H9 (cell line): ENCODE measurements around the gene LRRTM2. TPM values are rescaled to one million over a fixed set of nuclear protein-coding genes. Genes with fewer than 3 reads are reported as not detected.

Source experiments
- DNase-seq: peaks from one replicate; pipeline ENCODE4 v3.0.0-alpha.2; 2017
- H2AFZ ChIP-seq: one replicate; pipeline ENCODE4 v1.6.1; 2013; ENCODE audit warnings: mild to moderate bottlenecking, low read length, control low read depth, moderate library complexity
- H2AK5ac ChIP-seq: 2 replicates; pipeline ENCODE4 v1.6.1; 2013; ENCODE audit warnings: low read length, control low read depth, mixed read lengths; ENCODE audit not compliant: insufficient read length
- H2BK120ac ChIP-seq: one replicate; pipeline ENCODE4 v1.6.1; 2013; ENCODE audit warnings: low read depth, mild to moderate bottlenecking, low read length, control low read depth, inconsistent platforms; ENCODE audit not compliant: poor library complexity, severe bottlenecking
- H2BK12ac ChIP-seq: 2 replicates; pipeline ENCODE4 v1.6.1; 2013; ENCODE audit warnings: low read length, control low read depth, mixed read lengths, low read depth; ENCODE audit not compliant: insufficient read length
- H2BK15ac ChIP-seq: 2 replicates; pipeline ENCODE4 v1.6.1; 2013; ENCODE audit warnings: low read depth, low read length, control low read depth
- H2BK20ac ChIP-seq: one replicate; pipeline ENCODE4 v1.6.1; 2013; ENCODE audit warnings: low read depth, mild to moderate bottlenecking, low read length, control low read depth, inconsistent platforms; ENCODE audit not compliant: poor library complexity, severe bottlenecking
- H2BK5ac ChIP-seq: 2 replicates; pipeline ENCODE4 v1.6.1; 2013; ENCODE audit warnings: low read length, control low read depth, mixed read lengths; ENCODE audit not compliant: insufficient read length
- H3K14ac ChIP-seq: 2 replicates; pipeline ENCODE4 v1.6.1; 2013; ENCODE audit warnings: low read length, control low read depth; ENCODE audit not compliant: insufficient read depth
- H3K18ac ChIP-seq: 2 replicates; pipeline ENCODE4 v1.6.1; 2013; ENCODE audit warnings: low read depth, mild to moderate bottlenecking, mixed read lengths, low read length, control low read depth; ENCODE audit not compliant: insufficient read length
- H3K23ac ChIP-seq: 2 replicates; pipeline ENCODE4 v1.6.1; 2013; ENCODE audit warnings: low read length, control low read depth, mixed read lengths, low read depth; ENCODE audit not compliant: insufficient read length
- H3K23me2 ChIP-seq: 2 replicates; pipeline ENCODE4 v1.6.1; 2013; ENCODE audit warnings: low read depth, mild to moderate bottlenecking, mixed read lengths, low read length, control low read depth; ENCODE audit not compliant: insufficient read length, poor library complexity, severe bottlenecking
- H3K27ac ChIP-seq: 2 replicates; pipeline ENCODE4 v1.5.1; 2013; ENCODE audit warnings: low read length, control low read depth, mixed read lengths, low read depth; ENCODE audit not compliant: insufficient read length
- H3K27me3 ChIP-seq: 2 replicates; pipeline ENCODE4 v1.6.1; 2013; ENCODE audit warnings: low read length, control low read depth, inconsistent platforms; ENCODE audit not compliant: insufficient read depth
- H3K4ac ChIP-seq: 2 replicates; pipeline ENCODE4 v1.6.1; 2013; ENCODE audit warnings: low read depth, mild to moderate bottlenecking, control low read depth, inconsistent platforms, low read length, moderate library complexity
- H3K4me1 ChIP-seq: 2 replicates; pipeline ENCODE4 v1.6.1; 2013; ENCODE audit warnings: low read length, control low read depth, inconsistent platforms; ENCODE audit not compliant: insufficient read depth
- H3K4me2 ChIP-seq: 2 replicates; pipeline ENCODE4 v1.6.1; 2013; ENCODE audit warnings: low read length, control low read depth, mixed read lengths; ENCODE audit not compliant: insufficient read length, insufficient read depth
- H3K56ac ChIP-seq: 2 replicates; pipeline ENCODE4 v1.6.1; 2013; ENCODE audit warnings: low read depth, mild to moderate bottlenecking, mixed read lengths, low read length, control low read depth; ENCODE audit not compliant: insufficient read length
- H3K79me1 ChIP-seq: 2 replicates; pipeline ENCODE4 v1.6.1; 2013; ENCODE audit warnings: low read depth, mild to moderate bottlenecking, moderate library complexity, low read length, control low read depth, inconsistent platforms; ENCODE audit not compliant: insufficient read depth, poor library complexity, severe bottlenecking
- H3K79me2 ChIP-seq: 2 replicates; pipeline ENCODE4 v1.6.1; 2013; ENCODE audit warnings: low read length, control low read depth, inconsistent platforms; ENCODE audit not compliant: insufficient read depth
- H3K9ac ChIP-seq: 2 replicates; pipeline ENCODE4 v1.6.1; 2013; ENCODE audit warnings: low read length, control low read depth, mixed read lengths; ENCODE audit not compliant: insufficient read length; ENCODE audit errors: extremely low read depth
- H3K9me3 ChIP-seq: one replicate; pipeline ENCODE4 v1.6.1; 2013; ENCODE audit warnings: low read depth, low read length, inconsistent platforms; ENCODE audit not compliant: control insufficient read depth
- H3T11ph ChIP-seq: one replicate; pipeline ENCODE4 v1.6.1; 2013; ENCODE audit warnings: mild to moderate bottlenecking, low read length, control low read depth, inconsistent platforms
- H4K20me1 ChIP-seq: one replicate; pipeline ENCODE4 v1.6.1; 2013; ENCODE audit not compliant: control insufficient read depth, insufficient read length, insufficient read depth
- H4K5ac ChIP-seq: 2 replicates; pipeline ENCODE4 v1.6.1; 2013; ENCODE audit warnings: low read depth, mild to moderate bottlenecking, mixed read lengths, low read length, control low read depth; ENCODE audit not compliant: insufficient read length
- H4K8ac ChIP-seq: replicated peaks from 2 replicates; pipeline ENCODE4 v1.6.1; 2013; ENCODE audit warnings: low read length, control low read depth, mixed read lengths, low read depth; ENCODE audit not compliant: insufficient read length
- H4K91ac ChIP-seq: 2 replicates; pipeline ENCODE4 v1.6.1; 2013; ENCODE audit warnings: low read depth, mild to moderate bottlenecking, moderate library complexity, mixed read lengths, low read length, control low read depth; ENCODE audit not compliant: insufficient read length
- H3K27ac Mint-ChIP-seq, 3 experiments: 2 replicates in 2 of 3; 3 replicates in 1 of 3; pipeline ENCODE4 v1.8.0; 2020 to 2021; ENCODE audit warnings: mixed read lengths in 3 of 3, mild to moderate bottlenecking in 1 of 3, moderate library complexity in 1 of 3
- H3K27me3 Mint-ChIP-seq: 2 replicates; pipeline ENCODE4 v1.8.0; 2021; ENCODE audit warnings: low read depth, mild to moderate bottlenecking, moderate library complexity, mixed read lengths
- H3K36me3 Mint-ChIP-seq, 3 experiments: 2 replicates in 2 of 3; 3 replicates in 1 of 3; pipeline ENCODE4 v1.8.0; 2020 to 2021; ENCODE audit warnings: low read depth in 3 of 3, mixed read lengths in 3 of 3; ENCODE audit not compliant: insufficient read depth in 1 of 3
- H3K4me1 Mint-ChIP-seq, 2 experiments: 2 replicates each; pipeline ENCODE4 v1.8.0; 2020; ENCODE audit warnings: mixed read lengths in 2 of 2
- H3K4me3 Mint-ChIP-seq, 2 experiments: 2 replicates in 1 of 2; 3 replicates in 1 of 2; pipeline ENCODE4 v1.8.0; 2020 to 2021; ENCODE audit warnings: mild to moderate bottlenecking in 2 of 2, mixed read lengths in 2 of 2, moderate library complexity in 1 of 2
- H3K9me3 Mint-ChIP-seq, 2 experiments: 2 replicates in 1 of 2; 3 replicates in 1 of 2; pipeline ENCODE4 v1.8.0; 2020; ENCODE audit warnings: mild to moderate bottlenecking in 2 of 2, mixed read lengths in 2 of 2, moderate library complexity in 1 of 2
- WGBS: extraction: QIAGEN DNeasy Blood & Tissue Kit; methylation state at CpG from one replicate; pipeline ENCODE4 v1.1.7; 2013; ENCODE audit warnings: missing lambda C conversion rate, low lambda C conversion rate, mixed read lengths; ENCODE audit not compliant: insufficient read length; ENCODE audit errors: extremely low coverage; 5-methylcytosine and 5-hydroxymethylcytosine counted together
- total RNA-seq: library from RNA; stranded (reverse); gene quantifications from 2 replicates; pipeline ENCODE4 v1.2.1, GENCODE V29; 2021
- TF ChIP-seq, protein P1 (sequence below): fragments of 200-600 bp; sonication (generic); conservative IDR thresholded peaks from 3 replicates; pipeline ENCODE4 v1.8.0; 2021; ENCODE audit warnings: antibody characterized with exemption, mild to moderate bottlenecking

Gene LRRTM2
- total RNA-seq, 1 experiment from 2014 or later: not detected

DNA sequence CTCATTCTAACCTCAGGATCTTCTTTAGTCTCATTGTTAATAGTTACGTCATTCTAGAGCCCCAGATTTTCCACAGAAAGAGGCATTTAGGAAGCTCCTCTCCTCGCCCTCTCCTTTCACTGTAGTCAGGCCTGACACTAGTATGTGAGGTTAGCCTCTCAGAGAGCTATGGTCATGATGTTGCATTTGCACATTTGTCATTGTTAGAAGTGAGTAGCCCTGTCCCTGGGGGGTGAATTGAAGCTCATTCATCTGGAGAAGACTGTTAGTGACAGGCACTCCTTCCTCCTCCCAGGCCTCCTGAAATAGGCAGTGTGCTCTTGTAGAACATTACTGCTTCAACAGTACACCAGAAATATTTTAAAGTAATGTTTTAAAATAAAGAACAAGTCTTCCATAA, 26.6 kb upstream of the LRRTM2 start:
- Histone ChIP-seq H3K23me2 (no peaks in the 10 kb centered on the region), H2BK5ac (no peak overlapping the region), H2BK15ac (no peak overlapping the region), H4K5ac (no peak overlapping the region), H2AFZ (no peak overlapping the region), H4K91ac (no peak overlapping the region), H3K79me1 (no peaks in the 10 kb centered on the region), H3T11ph (no peak overlapping the region), H4K20me1 (no peaks in the 10 kb centered on the region), H3K14ac (no peak overlapping the region), H4K8ac (no peak overlapping the region), H3K18ac (no peak overlapping the region), H2AK5ac (no peak overlapping the region), H3K23ac (no peak overlapping the region), H3K4me2 (no peak overlapping the region), H2BK20ac (no peak overlapping the region), H3K9ac (no peak overlapping the region), H2BK120ac (no peak overlapping the region), H3K9me3 (no peaks in the 10 kb centered on the region), H3K4ac (no peak overlapping the region), H3K27ac (no peak overlapping the region), H3K56ac (no peak overlapping the region), H2BK12ac (no peak overlapping the region), H3K27me3 (no peaks in the 10 kb centered on the region), H3K79me2 (no peaks in the 10 kb centered on the region), H3K4me1 (no peaks in the 10 kb centered on the region)
- Mint-ChIP-seq H3K36me3 (peaks cover 14 to 73% (median 67%) of the 10 kb centered on the region in 3 experiments; a peak in 6 of 7 replicates), H3K27me3 (no peaks in the 10 kb centered on the region), H3K9me3 (no peaks in the 10 kb centered on the region), H3K27ac (peak overlapping the region in 2 of 3 experiments; percentile 3 to 65; a peak in 3 of 7 replicates), H3K4me1 (peaks cover 7 to 8% of the 10 kb centered on the region in 2 experiments), H3K4me3 (no peak overlapping the region)
- TF ChIP-seq, protein P1, sequence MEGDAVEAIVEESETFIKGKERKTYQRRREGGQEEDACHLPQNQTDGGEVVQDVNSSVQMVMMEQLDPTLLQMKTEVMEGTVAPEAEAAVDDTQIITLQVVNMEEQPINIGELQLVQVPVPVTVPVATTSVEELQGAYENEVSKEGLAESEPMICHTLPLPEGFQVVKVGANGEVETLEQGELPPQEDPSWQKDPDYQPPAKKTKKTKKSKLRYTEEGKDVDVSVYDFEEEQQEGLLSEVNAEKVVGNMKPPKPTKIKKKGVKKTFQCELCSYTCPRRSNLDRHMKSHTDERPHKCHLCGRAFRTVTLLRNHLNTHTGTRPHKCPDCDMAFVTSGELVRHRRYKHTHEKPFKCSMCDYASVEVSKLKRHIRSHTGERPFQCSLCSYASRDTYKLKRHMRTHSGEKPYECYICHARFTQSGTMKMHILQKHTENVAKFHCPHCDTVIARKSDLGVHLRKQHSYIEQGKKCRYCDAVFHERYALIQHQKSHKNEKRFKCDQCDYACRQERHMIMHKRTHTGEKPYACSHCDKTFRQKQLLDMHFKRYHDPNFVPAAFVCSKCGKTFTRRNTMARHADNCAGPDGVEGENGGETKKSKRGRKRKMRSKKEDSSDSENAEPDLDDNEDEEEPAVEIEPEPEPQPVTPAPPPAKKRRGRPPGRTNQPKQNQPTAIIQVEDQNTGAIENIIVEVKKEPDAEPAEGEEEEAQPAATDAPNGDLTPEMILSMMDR: no peak
- no peak for DNase-seq
- no CpG with 5 or more reads among the region's 2 CpGs for WGBS
